Measurements from ENCODE around the gene ERC2. TPM values are rescaled to one million over a fixed set of nuclear protein-coding genes. Genes with fewer than 3 reads are reported as not detected.

ERC2 gene
- total and polyA plus RNA-seq, 2 of the 13 experiments (the other 11 are each of a cell fraction or from before 2014, with no cell fraction given), result 0.16 to 0.22 TPM

DNA sequence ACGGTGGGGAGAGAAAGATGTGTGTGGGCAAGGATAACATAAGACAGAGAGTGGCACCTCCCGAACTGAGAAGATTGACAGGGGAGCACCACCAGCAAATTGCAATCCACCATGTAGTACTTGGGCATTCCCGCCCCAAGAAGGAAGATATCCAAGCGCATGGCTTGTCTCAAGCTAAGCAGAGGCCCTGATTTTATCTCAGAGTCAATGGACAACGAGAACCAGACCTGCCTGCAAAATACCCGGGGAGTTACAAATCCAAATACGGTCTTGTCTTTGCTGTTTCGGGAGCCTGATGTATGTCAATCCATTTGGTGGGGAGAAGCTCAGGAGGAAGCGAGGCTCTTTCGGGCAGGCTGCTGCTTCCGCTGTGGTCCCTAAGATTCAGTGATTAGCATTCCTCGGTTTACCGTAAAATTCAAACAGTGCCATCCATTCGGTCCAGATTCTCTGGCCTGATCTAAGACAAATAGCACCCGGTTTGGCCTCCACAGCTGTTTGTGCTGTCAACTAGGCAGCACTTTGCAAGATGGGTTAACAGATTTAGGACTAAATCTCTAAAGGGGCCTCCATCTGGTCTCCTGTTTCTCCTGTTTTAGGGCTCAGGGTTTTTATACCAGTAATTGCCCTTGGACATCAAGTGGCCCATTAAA is 883.4 kb downstream of the ERC2 start:
- H3K79me2 ChIP-seq (ENCODE audit: insufficient read depth, low read length), result no peaks in the 10 kb centered on the region
- no peaks in the 10 kb centered on the region for H3K9me3 ChIP-seq (ENCODE audit: low read length)
- TF ChIP-seq NCOA2 (CRISPR knock-in tag; IDR thresholded peaks at IDR 0.05) (no peak), ZNF460 (CRISPR knock-in tag; IDR thresholded peaks at IDR 0.05; ENCODE audit: borderline replicate concordance) (no peak), HNRNPL (IDR thresholded peaks at IDR 0.05; ENCODE audit: low read depth, low read length) (no peak), RBM22 (optimal IDR thresholded peaks at IDR 0.05; ENCODE audit: low read length) (no peak), ZSCAN31 (CRISPR knock-in tag; IDR thresholded peaks at IDR 0.05; ENCODE audit: low read depth) (no peak), ZNF468 (CRISPR knock-in tag; IDR thresholded peaks at IDR 0.05) (no peak), HOXA5 (CRISPR knock-in tag; IDR thresholded peaks at IDR 0.05) (no peak), GATAD2A (CRISPR knock-in tag; IDR thresholded peaks at IDR 0.05) (no peak)
- TF ChIP-seq, protein P1, sequence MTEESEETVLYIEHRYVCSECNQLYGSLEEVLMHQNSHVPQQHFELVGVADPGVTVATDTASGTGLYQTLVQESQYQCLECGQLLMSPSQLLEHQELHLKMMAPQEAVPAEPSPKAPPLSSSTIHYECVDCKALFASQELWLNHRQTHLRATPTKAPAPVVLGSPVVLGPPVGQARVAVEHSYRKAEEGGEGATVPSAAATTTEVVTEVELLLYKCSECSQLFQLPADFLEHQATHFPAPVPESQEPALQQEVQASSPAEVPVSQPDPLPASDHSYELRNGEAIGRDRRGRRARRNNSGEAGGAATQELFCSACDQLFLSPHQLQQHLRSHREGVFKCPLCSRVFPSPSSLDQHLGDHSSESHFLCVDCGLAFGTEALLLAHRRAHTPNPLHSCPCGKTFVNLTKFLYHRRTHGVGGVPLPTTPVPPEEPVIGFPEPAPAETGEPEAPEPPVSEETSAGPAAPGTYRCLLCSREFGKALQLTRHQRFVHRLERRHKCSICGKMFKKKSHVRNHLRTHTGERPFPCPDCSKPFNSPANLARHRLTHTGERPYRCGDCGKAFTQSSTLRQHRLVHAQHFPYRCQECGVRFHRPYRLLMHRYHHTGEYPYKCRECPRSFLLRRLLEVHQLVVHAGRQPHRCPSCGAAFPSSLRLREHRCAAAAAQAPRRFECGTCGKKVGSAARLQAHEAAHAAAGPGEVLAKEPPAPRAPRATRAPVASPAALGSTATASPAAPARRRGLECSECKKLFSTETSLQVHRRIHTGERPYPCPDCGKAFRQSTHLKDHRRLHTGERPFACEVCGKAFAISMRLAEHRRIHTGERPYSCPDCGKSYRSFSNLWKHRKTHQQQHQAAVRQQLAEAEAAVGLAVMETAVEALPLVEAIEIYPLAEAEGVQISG (CRISPR knock-in tag; IDR thresholded peaks at IDR 0.05), result no peak
- TF ChIP-seq, protein P2, sequence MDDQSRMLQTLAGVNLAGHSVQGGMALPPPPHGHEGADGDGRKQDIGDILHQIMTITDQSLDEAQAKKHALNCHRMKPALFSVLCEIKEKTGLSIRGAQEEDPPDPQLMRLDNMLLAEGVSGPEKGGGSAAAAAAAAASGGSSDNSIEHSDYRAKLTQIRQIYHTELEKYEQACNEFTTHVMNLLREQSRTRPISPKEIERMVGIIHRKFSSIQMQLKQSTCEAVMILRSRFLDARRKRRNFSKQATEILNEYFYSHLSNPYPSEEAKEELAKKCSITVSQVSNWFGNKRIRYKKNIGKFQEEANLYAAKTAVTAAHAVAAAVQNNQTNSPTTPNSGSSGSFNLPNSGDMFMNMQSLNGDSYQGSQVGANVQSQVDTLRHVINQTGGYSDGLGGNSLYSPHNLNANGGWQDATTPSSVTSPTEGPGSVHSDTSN (CRISPR knock-in tag; IDR thresholded peaks at IDR 0.05; ENCODE audit: borderline replicate concordance), result no peak
- in situ Hi-C loops (cut with HindIII; ENCODE audit: extremely low pct_ligation_motif_present, low pct_unique_long_range_greater_than_20kb), result no loop called here
- H3K9ac ChIP-seq (ENCODE audit: insufficient read depth, low read depth, low read length), result no peak overlapping the region
- intact Hi-C loops (cut with micrococcal nuclease; ENCODE audit: unreplicated experiment), result no loop called here
- H3K27ac ChIP-seq (ENCODE audit: extremely low read length, insufficient read depth, low read length), result no peak overlapping the region
- no peaks in the 10 kb centered on the region for H3K4me1 ChIP-seq (ENCODE audit: insufficient read depth, low read length)
- H4K20me1 ChIP-seq (ENCODE audit: insufficient read depth, low read length), result no peaks in the 10 kb centered on the region
- H3K27me3 ChIP-seq (ENCODE audit: control insufficient read depth in 1 of 2, insufficient read depth in 2 of 2, low read length in 2 of 2), result no peaks in the 10 kb centered on the region
- H3K4me2 ChIP-seq (ENCODE audit: low read depth, low read length), result no peak overlapping the region
- DNase-seq (ENCODE audit: low spot score), result no peak
- no TSS peak for BruUV-seq (replicated peaks)
- no peaks in the 10 kb centered on the region for H3K36me3 ChIP-seq (replicated peaks in 1 of 2; ENCODE audit: control insufficient read depth in 1 of 2, insufficient read depth in 2 of 2, low read length in 2 of 2)
- ATAC-seq, result no peak
- ChIA-PET CTCF (ENCODE audit: low intra/inter-chr PET ratio, low total read pairs) (no interaction called here), POLR2A (no interaction called here)
- H3K4me3 ChIP-seq (replicated peaks in 1 of 3; ENCODE audit: insufficient read depth in 1 of 3, low read depth in 2 of 3, low read length in 3 of 3), result no peak overlapping the region
- no peak for FAIRE-seq
- H2AFZ ChIP-seq (ENCODE audit: low read length), result no peak overlapping the region
- WGBS (ENCODE audit: low lambda C conversion rate), result 66% methylated on average over 14 of the region's 15 CpGs
